Measurements from ENCODE around the gene DAZAP1.

The DAZAP1 gene

DNA sequence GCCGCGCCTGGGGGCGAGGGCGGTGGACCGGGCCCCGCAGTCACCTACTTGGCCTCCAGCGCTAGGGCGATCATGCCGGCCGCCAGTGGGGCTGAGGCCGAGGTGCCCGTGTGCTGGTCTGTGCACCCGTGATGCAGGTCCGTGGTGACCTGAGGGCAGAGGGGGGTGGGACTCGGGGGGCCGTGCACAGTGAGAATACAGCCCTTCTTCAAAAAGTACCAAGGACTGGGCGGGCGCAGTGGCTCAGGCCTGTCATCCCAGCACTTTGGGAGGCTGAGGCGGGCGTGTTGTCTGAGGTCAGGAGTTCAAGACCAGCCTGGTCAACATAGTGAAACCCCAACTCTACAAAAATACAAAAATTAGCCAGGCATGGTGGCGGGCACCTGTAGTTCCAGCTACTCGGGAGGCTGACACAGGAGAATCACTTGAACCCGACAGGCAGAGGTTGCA lies 76.6 kb downstream of the DAZAP1 start:
- TF ChIP-seq, protein P1, sequence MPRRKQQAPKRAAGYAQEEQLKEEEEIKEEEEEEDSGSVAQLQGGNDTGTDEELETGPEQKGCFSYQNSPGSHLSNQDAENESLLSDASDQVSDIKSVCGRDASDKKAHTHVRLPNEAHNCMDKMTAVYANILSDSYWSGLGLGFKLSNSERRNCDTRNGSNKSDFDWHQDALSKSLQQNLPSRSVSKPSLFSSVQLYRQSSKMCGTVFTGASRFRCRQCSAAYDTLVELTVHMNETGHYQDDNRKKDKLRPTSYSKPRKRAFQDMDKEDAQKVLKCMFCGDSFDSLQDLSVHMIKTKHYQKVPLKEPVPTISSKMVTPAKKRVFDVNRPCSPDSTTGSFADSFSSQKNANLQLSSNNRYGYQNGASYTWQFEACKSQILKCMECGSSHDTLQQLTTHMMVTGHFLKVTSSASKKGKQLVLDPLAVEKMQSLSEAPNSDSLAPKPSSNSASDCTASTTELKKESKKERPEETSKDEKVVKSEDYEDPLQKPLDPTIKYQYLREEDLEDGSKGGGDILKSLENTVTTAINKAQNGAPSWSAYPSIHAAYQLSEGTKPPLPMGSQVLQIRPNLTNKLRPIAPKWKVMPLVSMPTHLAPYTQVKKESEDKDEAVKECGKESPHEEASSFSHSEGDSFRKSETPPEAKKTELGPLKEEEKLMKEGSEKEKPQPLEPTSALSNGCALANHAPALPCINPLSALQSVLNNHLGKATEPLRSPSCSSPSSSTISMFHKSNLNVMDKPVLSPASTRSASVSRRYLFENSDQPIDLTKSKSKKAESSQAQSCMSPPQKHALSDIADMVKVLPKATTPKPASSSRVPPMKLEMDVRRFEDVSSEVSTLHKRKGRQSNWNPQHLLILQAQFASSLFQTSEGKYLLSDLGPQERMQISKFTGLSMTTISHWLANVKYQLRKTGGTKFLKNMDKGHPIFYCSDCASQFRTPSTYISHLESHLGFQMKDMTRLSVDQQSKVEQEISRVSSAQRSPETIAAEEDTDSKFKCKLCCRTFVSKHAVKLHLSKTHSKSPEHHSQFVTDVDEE (CRISPR knock-in tag; IDR thresholded peaks at IDR 0.05): no peak
- TF ChIP-seq RARB (CRISPR knock-in tag; IDR thresholded peaks at IDR 0.05): no peak
- no peak for TF ChIP-seq SNAI2 (CRISPR knock-in tag; IDR thresholded peaks at IDR 0.05)
- TF ChIP-seq ZNF70 (CRISPR knock-in tag; IDR thresholded peaks at IDR 0.05): no peak
- TF ChIP-seq, protein P2, sequence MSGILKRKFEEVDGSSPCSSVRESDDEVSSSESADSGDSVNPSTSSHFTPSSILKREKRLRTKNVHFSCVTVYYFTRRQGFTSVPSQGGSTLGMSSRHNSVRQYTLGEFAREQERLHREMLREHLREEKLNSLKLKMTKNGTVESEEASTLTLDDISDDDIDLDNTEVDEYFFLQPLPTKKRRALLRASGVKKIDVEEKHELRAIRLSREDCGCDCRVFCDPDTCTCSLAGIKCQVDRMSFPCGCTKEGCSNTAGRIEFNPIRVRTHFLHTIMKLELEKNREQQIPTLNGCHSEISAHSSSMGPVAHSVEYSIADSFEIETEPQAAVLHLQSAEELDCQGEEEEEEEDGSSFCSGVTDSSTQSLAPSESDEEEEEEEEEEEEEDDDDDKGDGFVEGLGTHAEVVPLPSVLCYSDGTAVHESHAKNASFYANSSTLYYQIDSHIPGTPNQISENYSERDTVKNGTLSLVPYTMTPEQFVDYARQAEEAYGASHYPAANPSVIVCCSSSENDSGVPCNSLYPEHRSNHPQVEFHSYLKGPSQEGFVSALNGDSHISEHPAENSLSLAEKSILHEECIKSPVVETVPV (CRISPR knock-in tag; IDR thresholded peaks at IDR 0.05): no peak
- no peak for TF ChIP-seq ISL1 (CRISPR knock-in tag; IDR thresholded peaks at IDR 0.05)
- no peak for TF ChIP-seq BACH2 (CRISPR knock-in tag; IDR thresholded peaks at IDR 0.05; ENCODE audit: borderline replicate concordance)
- no peak for TF ChIP-seq TCF4 (CRISPR knock-in tag; IDR thresholded peaks at IDR 0.05; ENCODE audit: borderline replicate concordance)
- ATAC-seq: no peak
